ENCODE results near the gene DAG1. TPM values are rescaled to one million over a fixed set of nuclear protein-coding genes. Genes with fewer than 3 reads are reported as not detected.

DAG1 gene
- total RNA-seq, 2 donors from 2014 or later, result 86.7 to 213 TPM

GRCh38 chr3:49476563-49476962 lies 6.5 kb downstream of the DAG1 start:
- Histone ChIP-seq H3K27ac (no peak overlapping the region), H3K4me1 (replicated peaks) (peaks cover 5% of the 10 kb centered on the region), H3K27me3 (replicated peaks; ENCODE audit: insufficient read depth) (no peaks in the 10 kb centered on the region), H3K36me3 (no peaks in the 10 kb centered on the region), H3K9me3 (no peaks in the 10 kb centered on the region), H3K4me3 (no peak overlapping the region)
- intact Hi-C loops (cut with DNase I), result no loop called here
- DNase-seq (ENCODE audit: low spot score), result no peak
- TF ChIP-seq POLR2AphosphoS5 (IDR thresholded peaks at IDR 0.05) (no peak), CTCF (IDR thresholded peaks at IDR 0.05) (no peak), POLR2A (IDR thresholded peaks at IDR 0.05) (no peak)
- WGBS, result 85% methylated on average over 1 of the region's 1 CpG

GRCh38 chr3:49482766-49483165 lies 12.7 kb downstream of the DAG1 start:
- Histone ChIP-seq H3K27ac (peak overlapping the region in 1 of 2 donors; percentile 4), H3K36me3 (no peaks in the 10 kb centered on the region), H3K4me3 (no peak overlapping the region), H3K4me1 (replicated peaks) (no peaks in the 10 kb centered on the region), H3K27me3 (replicated peaks; ENCODE audit: insufficient read depth) (no peaks in the 10 kb centered on the region), H3K9me3 (no peaks in the 10 kb centered on the region)
- TF ChIP-seq POLR2AphosphoS5 (IDR thresholded peaks at IDR 0.05) (no peak), CTCF (IDR thresholded peaks at IDR 0.05) (no peak), POLR2A (IDR thresholded peaks at IDR 0.05) (no peak)
- intact Hi-C loops (cut with DNase I), result no loop called here
- DNase-seq (ENCODE audit: low spot score), result no peak

GRCh38 chr3:49484471-49484870 lies 14.4 kb downstream of the DAG1 start:
- H3K27ac ChIP-seq, result no peak overlapping the region
- H3K27me3 ChIP-seq (replicated peaks; ENCODE audit: insufficient read depth), result no peaks in the 10 kb centered on the region
- DNase-seq (ENCODE audit: low spot score), result no peak
- H3K4me3 ChIP-seq, result no peak overlapping the region
- no peaks in the 10 kb centered on the region for H3K9me3 ChIP-seq
- no peaks in the 10 kb centered on the region for H3K36me3 ChIP-seq
- intact Hi-C loops (cut with DNase I), result no loop called here
- H3K4me1 ChIP-seq (replicated peaks), result no peaks in the 10 kb centered on the region
- 84% methylated on average over 3 of the region's 3 CpGs for WGBS
- no peak for TF ChIP-seq POLR2A (IDR thresholded peaks at IDR 0.05)
- no peak for TF ChIP-seq POLR2AphosphoS5 (IDR thresholded peaks at IDR 0.05)
- no peak for TF ChIP-seq CTCF (IDR thresholded peaks at IDR 0.05)

- no peak overlapping the region for H3K27ac ChIP-seq
These were observed 19.2 kb downstream of the DAG1 start for GRCh38 chr3:49489247-49489646.

More at GRCh38 chr3:49489247-49489646, 19.2 kb downstream of the DAG1 start:
- Histone ChIP-seq H3K27me3 (replicated peaks; ENCODE audit: insufficient read depth) (no peaks in the 10 kb centered on the region), H3K36me3 (no peaks in the 10 kb centered on the region), H3K4me3 (no peak overlapping the region), H3K4me1 (replicated peaks) (no peaks in the 10 kb centered on the region), H3K9me3 (no peaks in the 10 kb centered on the region)
- DNase-seq (ENCODE audit: low spot score), result no peak
- no peak for TF ChIP-seq CTCF (IDR thresholded peaks at IDR 0.05)
- no peak for TF ChIP-seq POLR2AphosphoS5 (IDR thresholded peaks at IDR 0.05)
- no peak for TF ChIP-seq POLR2A (IDR thresholded peaks at IDR 0.05)
- intact Hi-C loops (cut with DNase I), result no loop called here
- 91% methylated on average over 7 of the region's 7 CpGs for WGBS
